Measurements from ENCODE around the gene CTSO. TPM values are rescaled to one million over a fixed set of nuclear protein-coding genes. Genes with fewer than 3 reads are reported as not detected.
"Not testable (repeated sequence)": the region's sequence is repeated elsewhere in the genome, so short reads cannot be mapped to it uniquely, and the experiment has no call there.

CTSO gene
- total RNA-seq, 1 donor from 2014 or later = 30.5 TPM

GRCh38 chr4:155944516-155944915, 9.2 kb downstream of the CTSO start:
- intact Hi-C loops (cut with DNase I) = no loop called here
- no peak overlapping the region for H3K27ac ChIP-seq
- TF ChIP-seq CTCF (IDR thresholded peaks at IDR 0.05) = no peak

GRCh38 chr4:155943605-155944291, 9.9 kb downstream of the CTSO start:
- peaks cover 24% of the 10 kb centered on the region for H3K36me3 ChIP-seq
- H3K4me1 ChIP-seq = no peaks in the 10 kb centered on the region
- no peak for ATAC-seq
- H3K9me3 ChIP-seq = no peaks in the 10 kb centered on the region
- H3K4me3 ChIP-seq = no peak overlapping the region
- intact Hi-C loops (cut with DNase I) = no loop called here
- H3K27me3 ChIP-seq = no peaks in the 10 kb centered on the region
- H3K27ac ChIP-seq = no peak overlapping the region
- no peak for DNase-seq
- no peak for TF ChIP-seq CTCF (IDR thresholded peaks at IDR 0.05)

More at GRCh38 chr4:155944516-155944915, 9.2 kb downstream of the CTSO start:
- Histone ChIP-seq H3K27me3 (no peaks in the 10 kb centered on the region), H3K4me3 (no peak overlapping the region), H3K4me1 (no peaks in the 10 kb centered on the region), H3K36me3 (peaks cover 19% of the 10 kb centered on the region), H3K9me3 (no peaks in the 10 kb centered on the region)
- ATAC-seq = no peak
- DNase-seq = no peak

GRCh38 chr4:155941820-155942219, 11.8 kb downstream of the CTSO start:
- no peak for TF ChIP-seq CTCF (IDR thresholded peaks at IDR 0.05)
- Histone ChIP-seq H3K9me3 (no peaks in the 10 kb centered on the region), H3K4me1 (no peaks in the 10 kb centered on the region), H3K36me3 (peaks cover 35% of the 10 kb centered on the region), H3K4me3 (no peak overlapping the region), H3K27ac (no peak overlapping the region), H3K27me3 (no peaks in the 10 kb centered on the region)
- no peak for ATAC-seq
- DNase-seq = no peak
- intact Hi-C loops (cut with DNase I) = no loop called here

GRCh38 chr4:155941085-155941790, 12.4 kb downstream of the CTSO start:
- DNase-seq = no peak
- Histone ChIP-seq H3K4me3 (no peak overlapping the region), H3K4me1 (no peaks in the 10 kb centered on the region), H3K36me3 (peaks cover 35% of the 10 kb centered on the region), H3K9me3 (no peaks in the 10 kb centered on the region), H3K27me3 (no peaks in the 10 kb centered on the region), H3K27ac (no peak overlapping the region)
- no peak for TF ChIP-seq CTCF (IDR thresholded peaks at IDR 0.05)
- no peak for ATAC-seq
- intact Hi-C loops (cut with DNase I) = no loop called here

GRCh38 chr4:155935389-155935986, 18.2 kb downstream of the CTSO start:
- H3K9me3 ChIP-seq = no peaks in the 10 kb centered on the region
- H3K27me3 ChIP-seq = no peaks in the 10 kb centered on the region
- intact Hi-C loops (cut with DNase I) = no loop called here
- peaks cover 25% of the 10 kb centered on the region for H3K36me3 ChIP-seq
- no peak overlapping the region for H3K27ac ChIP-seq
- TF ChIP-seq CTCF (IDR thresholded peaks at IDR 0.05) = no peak
- no peak overlapping the region for H3K4me3 ChIP-seq
- DNase-seq (no peak), ATAC-seq (no peak)
- no peaks in the 10 kb centered on the region for H3K4me1 ChIP-seq

- H3K27ac ChIP-seq; intact Hi-C loops (cut with DNase I); H3K4me3 ChIP-seq; H3K9me3 ChIP-seq; DNase-seq; ATAC-seq; H3K27me3 ChIP-seq; H3K4me1 ChIP-seq: not testable (repeated sequence)
- peaks cover 20% of the 10 kb centered on the region for H3K36me3 ChIP-seq
Measured at GRCh38 chr4:155934634-155935033, 19.0 kb downstream of the CTSO start.
